MM.1S (cell line): ENCODE results near the gene BCL2L14.

Experiments used
- DNase-seq: peaks from one replicate; pipeline ENCODE4 v3.0.0-alpha.2; 2015
- H2AFZ ChIP-seq: fragments of 300-600 bp; sonication (generic); 2 replicates; pipeline ENCODE4 v1.6.0; 2016; ENCODE audit warnings: antibody characterized with exemption, low read length
- H3F3A ChIP-seq: fragments of 300-600 bp; sonication (generic); 2 replicates; pipeline ENCODE4 v1.6.1; 2016; ENCODE audit warnings: mild to moderate bottlenecking, antibody characterized with exemption, low read length, moderate library complexity, mixed read lengths; ENCODE audit not compliant: insufficient read depth
- H3K27ac ChIP-seq: fragments of 300-600 bp; sonication (generic); 2 replicates; pipeline ENCODE4 v1.5.1; 2016; ENCODE audit warnings: mild to moderate bottlenecking, low read length
- H3K27me3 ChIP-seq: fragments of 300-600 bp; sonication (generic); replicated peaks from 2 replicates; pipeline ENCODE4 v1.6.0; 2016; ENCODE audit warnings: low read length; ENCODE audit not compliant: insufficient read depth
- H3K36me3 ChIP-seq: fragments of 300-600 bp; sonication (generic); replicated peaks from 2 replicates; pipeline ENCODE4 v1.6.1; 2016; ENCODE audit warnings: mild to moderate bottlenecking, low read length, mixed read lengths; ENCODE audit not compliant: insufficient read depth
- H3K4me1 ChIP-seq: fragments of 300-600 bp; sonication (generic); 2 replicates; pipeline ENCODE4 v1.6.1; 2016; ENCODE audit warnings: low read length, mixed read lengths
- H3K4me2 ChIP-seq: fragments of 300-600 bp; sonication (generic); 2 replicates; pipeline ENCODE4 v1.6.0; 2016; ENCODE audit warnings: low read depth, low read length
- H3K4me3 ChIP-seq: fragments of 300-600 bp; sonication (generic); 2 replicates; pipeline ENCODE4 v1.5.1; 2016; ENCODE audit warnings: low read length, mixed read lengths
- H3K79me2 ChIP-seq: fragments of 300-600 bp; sonication (generic); 2 replicates; pipeline ENCODE4 v1.6.1; 2016; ENCODE audit warnings: mixed run types, low read length, mixed read lengths
- H3K9ac ChIP-seq: fragments of 300-600 bp; sonication (generic); 2 replicates; pipeline ENCODE4 v1.6.1; 2016; ENCODE audit warnings: low read length, mixed read lengths
- H3K9me2 ChIP-seq: fragments of 300-600 bp; sonication (generic); replicated peaks from 2 replicates; pipeline ENCODE4 v1.6.1; 2016; ENCODE audit warnings: mild to moderate bottlenecking, low read length, mixed read lengths; ENCODE audit not compliant: insufficient read depth
- H3K9me3 ChIP-seq: fragments of 300-600 bp; sonication (generic); replicated peaks from 2 replicates; pipeline ENCODE4 v1.6.1; 2016; ENCODE audit warnings: mild to moderate bottlenecking, low read length, mixed read lengths; ENCODE audit not compliant: insufficient read depth
- H4K20me1 ChIP-seq: fragments of 300-600 bp; sonication (generic); 2 replicates; pipeline ENCODE4 v1.6.1; 2016; ENCODE audit warnings: mild to moderate bottlenecking, low read length, moderate library complexity, mixed read lengths; ENCODE audit not compliant: insufficient read depth
- EZH2 ChIP-seq: fragments of 300-600 bp; sonication (generic); optimal IDR thresholded peaks from 2 replicates; pipeline ENCODE3; 2017; ENCODE audit warnings: low read depth, mild to moderate bottlenecking, antibody characterized with exemption, low read length, mixed read lengths
- EZH2phosphoT487 ChIP-seq: fragments of 300-600 bp; sonication (generic); IDR thresholded peaks from 2 replicates; pipeline ENCODE4 v1.6.1; 2018; ENCODE audit warnings: antibody characterized with exemption, low read length
- TF ChIP-seq, protein P1 (sequence below): fragments of 300-600 bp; sonication (generic); IDR thresholded peaks from 2 replicates; pipeline ENCODE4 v1.5.1; 2016; ENCODE audit warnings: antibody characterized with exemption, low read length, mixed read lengths

Gene BCL2L14

DNA sequence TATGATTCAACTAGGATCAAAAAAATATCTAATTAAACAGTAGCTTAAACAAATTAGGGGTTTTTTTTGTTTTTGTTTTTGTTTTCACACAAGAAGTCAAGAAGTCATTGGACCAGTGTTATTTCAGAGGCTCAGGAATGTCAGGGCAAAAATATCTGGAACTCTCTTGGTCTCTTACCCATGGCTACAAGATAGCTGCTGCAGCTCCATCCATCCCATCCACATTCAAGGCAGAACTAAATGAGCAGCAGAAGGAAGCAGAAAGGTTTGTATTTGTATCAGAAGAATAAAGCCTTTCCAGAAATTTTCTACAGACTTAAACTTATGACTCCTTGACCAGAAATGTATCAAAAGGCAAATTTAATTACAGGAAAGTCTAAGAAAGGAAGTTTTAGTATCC lies 33.8 kb upstream of the BCL2L14 start:
- no peak overlapping the region for H3K9ac ChIP-seq
- no peak overlapping the region for H3K27ac ChIP-seq
- H4K20me1 ChIP-seq = no peaks in the 10 kb centered on the region
- no peaks in the 10 kb centered on the region for H3F3A ChIP-seq
- no peaks in the 10 kb centered on the region for H3K9me3 ChIP-seq
- no peak overlapping the region for H3K4me3 ChIP-seq
- no peaks in the 10 kb centered on the region for H3K36me3 ChIP-seq
- no peaks in the 10 kb centered on the region for H3K4me1 ChIP-seq
- no peak for DNase-seq
- H3K27me3 ChIP-seq = no peaks in the 10 kb centered on the region
- H3K79me2 ChIP-seq = no peaks in the 10 kb centered on the region
- H2AFZ ChIP-seq = no peak overlapping the region
- TF ChIP-seq EZH2phosphoT487 (no peak), EZH2 (no peak)
- TF ChIP-seq, protein P1, sequence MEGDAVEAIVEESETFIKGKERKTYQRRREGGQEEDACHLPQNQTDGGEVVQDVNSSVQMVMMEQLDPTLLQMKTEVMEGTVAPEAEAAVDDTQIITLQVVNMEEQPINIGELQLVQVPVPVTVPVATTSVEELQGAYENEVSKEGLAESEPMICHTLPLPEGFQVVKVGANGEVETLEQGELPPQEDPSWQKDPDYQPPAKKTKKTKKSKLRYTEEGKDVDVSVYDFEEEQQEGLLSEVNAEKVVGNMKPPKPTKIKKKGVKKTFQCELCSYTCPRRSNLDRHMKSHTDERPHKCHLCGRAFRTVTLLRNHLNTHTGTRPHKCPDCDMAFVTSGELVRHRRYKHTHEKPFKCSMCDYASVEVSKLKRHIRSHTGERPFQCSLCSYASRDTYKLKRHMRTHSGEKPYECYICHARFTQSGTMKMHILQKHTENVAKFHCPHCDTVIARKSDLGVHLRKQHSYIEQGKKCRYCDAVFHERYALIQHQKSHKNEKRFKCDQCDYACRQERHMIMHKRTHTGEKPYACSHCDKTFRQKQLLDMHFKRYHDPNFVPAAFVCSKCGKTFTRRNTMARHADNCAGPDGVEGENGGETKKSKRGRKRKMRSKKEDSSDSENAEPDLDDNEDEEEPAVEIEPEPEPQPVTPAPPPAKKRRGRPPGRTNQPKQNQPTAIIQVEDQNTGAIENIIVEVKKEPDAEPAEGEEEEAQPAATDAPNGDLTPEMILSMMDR = no peak
- H3K9me2 ChIP-seq = no peaks in the 10 kb centered on the region
- no peak overlapping the region for H3K4me2 ChIP-seq

DNA sequence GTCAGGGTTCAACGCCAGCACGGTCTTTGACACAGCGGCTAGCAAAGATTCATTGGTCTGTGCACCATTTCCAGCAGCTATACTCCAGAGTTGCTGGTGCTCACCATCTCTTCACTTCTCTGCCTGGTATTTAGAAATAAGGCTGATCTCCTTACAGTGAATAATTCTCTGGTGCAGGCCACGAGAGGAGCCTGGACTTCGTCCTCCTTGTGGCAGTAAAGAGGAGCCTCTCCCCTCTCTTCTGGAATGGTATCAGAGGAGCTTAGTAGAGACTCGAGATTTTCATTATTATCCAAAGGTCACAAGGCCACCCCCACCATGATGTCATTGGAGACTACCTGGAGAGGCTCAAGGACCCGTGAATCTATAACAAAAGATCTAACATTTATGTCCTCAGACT lies 30.8 kb upstream of the BCL2L14 start:
- no peaks in the 10 kb centered on the region for H3K27me3 ChIP-seq
- H3K9me2 ChIP-seq = no peaks in the 10 kb centered on the region
- no peak overlapping the region for H3K4me2 ChIP-seq
- H3K27ac ChIP-seq = no peak overlapping the region
- no peaks in the 10 kb centered on the region for H3K4me1 ChIP-seq
- no peak overlapping the region for H3K9ac ChIP-seq
- H3F3A ChIP-seq = no peaks in the 10 kb centered on the region
- H3K79me2 ChIP-seq = no peaks in the 10 kb centered on the region
- H3K36me3 ChIP-seq = no peaks in the 10 kb centered on the region
- no peak overlapping the region for H3K4me3 ChIP-seq
- TF ChIP-seq, protein P1 = no peak
- no peak for TF ChIP-seq EZH2phosphoT487
- TF ChIP-seq EZH2 = no peak
- H2AFZ ChIP-seq = no peak overlapping the region
- H3K9me3 ChIP-seq = no peaks in the 10 kb centered on the region
- no peaks in the 10 kb centered on the region for H4K20me1 ChIP-seq
- DNase-seq = no peak

DNA sequence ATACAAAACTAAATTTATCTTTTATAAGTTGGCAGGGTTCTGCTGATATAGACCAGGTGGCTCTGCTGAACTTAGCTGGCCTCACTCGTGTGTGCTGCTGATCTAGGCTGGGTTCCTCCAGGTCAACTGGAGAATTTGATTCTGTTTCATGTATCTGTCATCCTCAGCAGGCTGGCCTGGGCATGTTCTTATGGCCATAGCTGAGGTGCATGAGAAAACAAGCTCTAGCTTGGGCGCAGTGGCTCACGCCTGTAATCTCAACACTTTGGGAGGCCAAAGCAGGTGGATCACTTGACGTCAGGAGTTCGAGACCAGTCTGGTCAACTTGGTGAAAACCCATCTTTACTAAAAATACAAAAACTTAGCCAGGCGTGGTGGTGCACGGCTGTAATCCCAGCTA lies 24.3 kb upstream of the BCL2L14 start:
- no peak for TF ChIP-seq EZH2phosphoT487
- no peak for TF ChIP-seq EZH2
- TF ChIP-seq, protein P1 = no peak
- no peaks in the 10 kb centered on the region for H3F3A ChIP-seq
- H3K79me2 ChIP-seq = no peaks in the 10 kb centered on the region
- no peak overlapping the region for H3K4me3 ChIP-seq
- H3K27ac ChIP-seq = no peak overlapping the region
- H3K9me2 ChIP-seq = no peaks in the 10 kb centered on the region
- no peak for DNase-seq
- no peak overlapping the region for H3K9ac ChIP-seq
- no peaks in the 10 kb centered on the region for H3K4me1 ChIP-seq
- H3K9me3 ChIP-seq = no peaks in the 10 kb centered on the region
- no peaks in the 10 kb centered on the region for H3K36me3 ChIP-seq
- no peaks in the 10 kb centered on the region for H3K27me3 ChIP-seq
- no peak overlapping the region for H2AFZ ChIP-seq
- H4K20me1 ChIP-seq = no peaks in the 10 kb centered on the region
- no peak overlapping the region for H3K4me2 ChIP-seq
